Gastroesophageal sphincter (tissue), 3 donors: ENCODE measurements around the gene LILRA5.

ENCODE experiments used
- CTCF ChIP-seq, 4 experiments: fragments of 200-600 bp in 2 of 4; fragments of 450-650 bp in 2 of 4; sonication (generic) in 1 of 4; IDR thresholded peaks; one replicate each; pipeline ENCODE4 v1.5.1; 2017 to 2019; ENCODE audit warnings: antibody characterized with exemption in 4 of 4, mild to moderate bottlenecking in 2 of 4, moderate library complexity in 2 of 4
- POLR2AphosphoS5 ChIP-seq: sonication (generic); formaldehyde crosslinking; IDR thresholded peaks from one replicate; pipeline ENCODE4 v1.6.1; 2017; ENCODE audit warnings: antibody characterized with exemption

- no peak for TF ChIP-seq CTCF (IDR thresholded peaks at IDR 0.05)
- TF ChIP-seq POLR2AphosphoS5: no peak
Measured at GRCh38 chr19:54357381-54357780, 44.4 kb upstream of the LILRA5 start.
